Left lung (tissue), 10 donors: ENCODE results near the gene NUDT1. TPM values are rescaled to one million over a fixed set of nuclear protein-coding genes. Genes with fewer than 3 reads are reported as not detected.

ENCODE experiments used
- ATAC-seq: fragments of 200-7000 bp; cut with Tn5 transposase; one replicate; pipeline ENCODE4 v1.9.1; 2020; ENCODE audit warnings: moderate library complexity
- DNase-seq, 4 donors: peaks; one replicate each; pipeline ENCODE4 v3.0.0-alpha.2; 2013 to 2020
- H3K27ac ChIP-seq, 2 donors: fragments of 200-600 bp; sonication (generic) in 1 of 2; one replicate each; pipeline versions ENCODE4 v1.5.0 to v1.8.0; 2020 to 2021
- H3K27me3 ChIP-seq, 2 donors: fragments of 200-600 bp; sonication (generic) in 1 of 2; one replicate each; pipeline versions ENCODE4 v1.5.0 to v1.8.0; 2020 to 2021
- H3K36me3 ChIP-seq, 2 donors: fragments of 200-600 bp; sonication (generic) in 1 of 2; one replicate each; pipeline versions ENCODE4 v1.5.0 to v1.8.0; 2020 to 2021
- H3K4me1 ChIP-seq, 2 donors: fragments of 200-600 bp; one replicate each; pipeline ENCODE4 v1.8.0; 2021
- H3K4me3 ChIP-seq, 2 donors: fragments of 200-600 bp; sonication (generic) in 1 of 2; one replicate each; pipeline versions ENCODE4 v1.5.0 to v1.8.0; 2020 to 2021; ENCODE audit warnings: mild to moderate bottlenecking in 1 of 2
- H3K9me3 ChIP-seq, 2 donors: fragments of 200-600 bp; sonication (generic) in 1 of 2; one replicate each; pipeline versions ENCODE4 v1.5.0 to v1.8.0; 2020 to 2021
- intact Hi-C, 2 donors: fragments of 100-400 bp; cut with DNase I; formaldehyde crosslinking; loops; one replicate each; pipeline versions ENCODE4 v1.11.2 to v1.14.2; 2022
- polyA plus RNA-seq, 6 donors: library from polyadenylated mRNA; unstranded; fragments of 120-200 nt; gene quantifications; one replicate each; pipeline ENCODE4 v1.2.1, GENCODE V29; 2013; ENCODE audit not compliant: insufficient read length in 6 of 6
- total RNA-seq, 2 donors: library from RNA; stranded (reverse); fragmentation: NEBNext Ultra II Directional; extraction: Animal tissue kit (Norgen Biotek cat#: 25700); gene quantifications; one replicate each; pipeline ENCODE4 v1.2.1, GENCODE V29; 2021
- TF ChIP-seq, protein P1 (sequence below), 2 donors: fragments of 200-600 bp; sonication (generic) in 1 of 2; IDR thresholded peaks; one replicate each; pipeline versions ENCODE4 v1.5.0 to v1.8.0; 2021; ENCODE audit warnings: antibody characterized with exemption in 2 of 2
- donor health status: DM: no; HTN: yes; CAD: no.
- donor health status: DM: no; HTN: no; CAD: no.

NUDT1 gene
- total and polyA plus RNA-seq, 8 donors = 13.1 to 26.3 (median 19.7) TPM

DNA sequence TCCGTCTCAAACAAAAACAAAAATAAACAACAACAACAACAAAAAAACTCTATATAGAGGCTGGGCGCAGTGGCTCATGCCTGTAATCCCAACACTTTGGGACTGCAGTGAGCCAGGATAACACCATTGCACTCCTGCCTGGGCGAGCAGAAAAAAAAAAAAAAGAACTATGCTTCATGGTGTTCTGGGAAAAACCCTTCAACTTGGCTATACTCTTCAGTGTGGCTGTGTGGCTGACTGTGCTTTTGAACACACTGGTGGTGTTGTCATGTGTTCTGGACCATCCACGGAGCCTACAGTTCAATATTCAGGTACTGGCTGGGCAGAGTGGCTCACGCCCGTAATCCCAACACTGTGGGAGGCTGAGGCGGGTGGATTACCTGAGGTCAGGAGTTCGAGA is 45.7 kb downstream of the NUDT1 start:
- intact Hi-C loops = no loop called here
- ATAC-seq (no peak), DNase-seq (peak in 1 of 4 donors; percentile 17)
- H3K4me1 ChIP-seq = no peaks in the 10 kb centered on the region
- TF ChIP-seq, protein P1, sequence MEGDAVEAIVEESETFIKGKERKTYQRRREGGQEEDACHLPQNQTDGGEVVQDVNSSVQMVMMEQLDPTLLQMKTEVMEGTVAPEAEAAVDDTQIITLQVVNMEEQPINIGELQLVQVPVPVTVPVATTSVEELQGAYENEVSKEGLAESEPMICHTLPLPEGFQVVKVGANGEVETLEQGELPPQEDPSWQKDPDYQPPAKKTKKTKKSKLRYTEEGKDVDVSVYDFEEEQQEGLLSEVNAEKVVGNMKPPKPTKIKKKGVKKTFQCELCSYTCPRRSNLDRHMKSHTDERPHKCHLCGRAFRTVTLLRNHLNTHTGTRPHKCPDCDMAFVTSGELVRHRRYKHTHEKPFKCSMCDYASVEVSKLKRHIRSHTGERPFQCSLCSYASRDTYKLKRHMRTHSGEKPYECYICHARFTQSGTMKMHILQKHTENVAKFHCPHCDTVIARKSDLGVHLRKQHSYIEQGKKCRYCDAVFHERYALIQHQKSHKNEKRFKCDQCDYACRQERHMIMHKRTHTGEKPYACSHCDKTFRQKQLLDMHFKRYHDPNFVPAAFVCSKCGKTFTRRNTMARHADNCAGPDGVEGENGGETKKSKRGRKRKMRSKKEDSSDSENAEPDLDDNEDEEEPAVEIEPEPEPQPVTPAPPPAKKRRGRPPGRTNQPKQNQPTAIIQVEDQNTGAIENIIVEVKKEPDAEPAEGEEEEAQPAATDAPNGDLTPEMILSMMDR (IDR thresholded peaks at IDR 0.05) = no peak
- no peaks in the 10 kb centered on the region for H3K9me3 ChIP-seq
- no peak overlapping the region for H3K4me3 ChIP-seq
- no peak overlapping the region for H3K27ac ChIP-seq
- H3K27me3 ChIP-seq = no peaks in the 10 kb centered on the region
- peaks cover 0 to 4% of the 10 kb centered on the region in 2 donors for H3K36me3 ChIP-seq

DNA sequence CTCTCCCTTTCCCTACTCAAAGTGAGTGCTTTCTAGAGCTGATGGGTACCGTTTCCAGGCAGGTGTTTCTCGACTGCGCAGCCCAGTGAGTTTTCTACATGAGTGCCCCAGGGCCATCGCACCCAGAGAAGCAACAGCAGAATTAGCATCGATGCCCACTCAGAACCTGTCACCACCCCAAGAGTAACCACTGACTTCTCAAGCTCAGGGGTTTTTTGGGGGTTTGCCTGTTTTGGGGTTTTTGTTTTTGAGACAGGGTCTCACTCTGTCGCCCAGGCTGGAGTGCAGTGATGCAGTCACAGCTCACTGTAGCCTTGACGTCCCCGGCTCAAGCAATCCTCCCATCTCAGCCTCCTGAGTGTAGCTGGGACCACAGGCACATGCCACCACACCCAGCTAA is 46.5 kb downstream of the NUDT1 start:
- intact Hi-C loops = no loop called here
- Histone ChIP-seq H3K4me3 (no peak overlapping the region), H3K27me3 (no peaks in the 10 kb centered on the region), H3K9me3 (no peaks in the 10 kb centered on the region), H3K4me1 (no peaks in the 10 kb centered on the region), H3K36me3 (peaks cover 0 to 4% of the 10 kb centered on the region in 2 donors), H3K27ac (no peak overlapping the region)
- TF ChIP-seq, protein P1 (IDR thresholded peaks at IDR 0.05) = no peak
- DNase-seq (peak in 1 of 4 donors; percentile 42), ATAC-seq (no peak)

DNA sequence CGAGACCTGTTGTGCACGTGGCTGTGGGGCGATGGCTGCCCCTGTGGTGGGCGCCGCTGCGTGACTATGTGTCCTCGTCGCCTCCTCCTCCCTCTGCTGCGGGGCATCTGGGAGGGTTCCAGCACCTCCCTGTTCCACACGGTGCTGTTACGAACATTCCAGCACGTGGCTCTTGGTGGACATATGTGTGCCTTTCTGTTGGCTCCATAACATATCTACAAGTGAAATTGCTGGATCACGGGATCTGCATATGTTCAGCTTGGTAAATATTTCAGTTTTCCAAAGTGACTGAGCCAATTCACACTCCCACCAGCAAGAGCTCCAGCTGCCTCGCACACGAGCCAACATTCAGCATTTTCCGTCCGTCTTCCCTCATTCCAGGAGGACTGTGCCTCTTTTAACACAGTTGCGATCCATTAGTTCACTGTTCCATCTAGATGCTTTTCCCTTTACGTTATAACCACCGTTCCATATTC is 47.1 kb downstream of the NUDT1 start:
- TF ChIP-seq, protein P1 (IDR thresholded peaks at IDR 0.05) = no peak
- Histone ChIP-seq H3K4me3 (no peak overlapping the region), H3K9me3 (no peaks in the 10 kb centered on the region), H3K4me1 (no peaks in the 10 kb centered on the region), H3K27ac (no peak overlapping the region), H3K27me3 (no peaks in the 10 kb centered on the region), H3K36me3 (peaks cover 0 to 4% of the 10 kb centered on the region in 2 donors)
- peak in 3 of 4 donors; percentile 59 to 75 (median 60) for DNase-seq
- ATAC-seq = no peak
- intact Hi-C loops = no loop called here

DNA sequence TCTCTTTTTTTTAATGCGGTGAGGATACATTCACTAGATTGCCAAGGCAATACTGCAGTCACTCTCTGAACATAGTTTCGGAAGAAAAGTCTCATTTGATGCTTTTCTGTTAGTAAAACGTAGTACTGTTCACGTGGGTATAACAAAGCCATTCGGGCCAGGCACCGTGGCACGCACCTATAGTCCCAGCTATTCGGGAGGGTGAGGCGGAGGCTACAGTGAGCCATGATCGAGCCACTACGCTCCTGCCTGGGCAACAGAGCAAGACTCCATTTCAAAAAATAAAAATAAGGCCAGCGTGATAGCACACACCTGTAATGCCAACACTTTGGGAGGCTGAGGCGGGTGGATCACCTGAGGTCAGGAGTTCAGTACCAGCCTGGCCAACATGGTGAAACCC is 47.6 kb downstream of the NUDT1 start:
- no peaks in the 10 kb centered on the region for H3K9me3 ChIP-seq
- DNase-seq = peak in 1 of 4 donors; percentile 39
- H3K36me3 ChIP-seq = peaks cover 0 to 4% of the 10 kb centered on the region in 2 donors
- no peak for ATAC-seq
- intact Hi-C loops = no loop called here
- no peaks in the 10 kb centered on the region for H3K4me1 ChIP-seq
- TF ChIP-seq, protein P1 (IDR thresholded peaks at IDR 0.05) = no peak
- no peak overlapping the region for H3K27ac ChIP-seq
- no peaks in the 10 kb centered on the region for H3K27me3 ChIP-seq
- no peak overlapping the region for H3K4me3 ChIP-seq

DNA sequence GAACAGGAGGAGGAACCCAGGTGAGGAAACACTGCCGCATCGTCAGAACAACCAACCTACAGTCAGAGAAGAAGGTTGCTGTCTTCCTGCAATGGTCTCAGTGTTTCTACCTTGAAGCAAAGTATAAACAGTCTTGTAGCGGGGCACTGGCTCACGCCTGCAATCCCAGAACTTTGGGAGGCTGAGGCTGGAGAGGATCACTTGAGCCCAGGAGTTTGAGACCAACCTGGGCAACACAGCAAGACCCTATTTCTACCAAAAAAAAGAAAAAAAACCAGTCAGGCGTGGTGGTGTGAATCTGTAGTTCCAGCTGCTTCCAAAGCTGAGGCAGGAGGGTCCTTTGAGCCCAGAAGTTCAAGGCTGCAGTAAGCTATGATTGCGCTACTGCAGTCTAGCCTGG is 48.9 kb downstream of the NUDT1 start:
- intact Hi-C loops = no loop called here
- H3K9me3 ChIP-seq = no peaks in the 10 kb centered on the region
- H3K27me3 ChIP-seq = no peaks in the 10 kb centered on the region
- ATAC-seq (no peak), DNase-seq (no peak)
- no peaks in the 10 kb centered on the region for H3K4me1 ChIP-seq
- peaks cover 0 to 4% of the 10 kb centered on the region in 2 donors for H3K36me3 ChIP-seq
- TF ChIP-seq, protein P1 (IDR thresholded peaks at IDR 0.05) = no peak
- no peak overlapping the region for H3K27ac ChIP-seq
- H3K4me3 ChIP-seq = no peak overlapping the region
